Measurements from ENCODE around the gene COL4A5. TPM values are rescaled to one million over a fixed set of nuclear protein-coding genes. Genes with fewer than 3 reads are reported as not detected.
"Not testable (repeated sequence)": the region's sequence is repeated elsewhere in the genome, so short reads cannot be mapped to it uniquely, and the experiment has no call there.

COL4A5 gene
- total RNA-seq, 1 experiment from 2014 or later = 5.5 TPM

DNA sequence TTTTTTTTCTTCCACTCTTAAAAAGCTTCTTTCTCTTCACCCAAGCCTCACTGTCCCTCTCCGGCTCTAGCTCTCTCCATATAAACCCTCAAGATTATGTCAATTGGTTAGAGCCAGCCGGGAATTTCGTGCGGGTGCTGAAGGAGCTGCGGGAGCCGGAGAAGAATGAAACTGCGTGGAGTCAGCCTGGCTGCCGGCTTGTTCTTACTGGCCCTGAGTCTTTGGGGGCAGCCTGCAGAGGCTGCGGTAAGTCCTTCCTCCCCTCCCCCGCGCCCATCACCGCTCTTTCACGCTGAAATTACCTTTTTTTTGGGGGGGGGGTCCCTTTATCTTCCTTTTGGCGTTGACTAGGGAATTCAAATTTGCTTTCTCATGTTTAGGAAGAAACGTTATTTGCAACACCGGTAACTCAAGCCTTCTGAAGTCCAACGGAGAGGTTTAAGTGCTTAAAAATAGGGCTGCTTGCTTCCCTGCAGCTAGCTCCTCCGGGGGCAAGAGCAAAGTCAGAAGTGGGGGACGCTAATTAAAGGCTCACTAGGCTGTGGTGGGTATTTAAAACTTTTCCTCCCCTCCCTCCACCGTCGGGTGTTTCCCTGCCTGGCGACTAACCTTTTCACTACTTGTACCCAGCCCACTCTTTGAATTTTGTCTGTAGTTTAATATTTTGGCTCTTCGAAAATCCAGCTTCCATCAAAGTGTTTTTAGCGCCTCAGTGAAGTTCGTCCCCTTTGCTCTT, 491 bp downstream of the COL4A5 start:
- in situ Hi-C loops (cut with HindIII; ENCODE audit: low pct_unique_long_range_greater_than_20kb, low sequenced_read_pairs) = no loop called here
- peak; percentile 5 for DNase-seq (ENCODE audit: low read depth, low spot score)

DNA sequence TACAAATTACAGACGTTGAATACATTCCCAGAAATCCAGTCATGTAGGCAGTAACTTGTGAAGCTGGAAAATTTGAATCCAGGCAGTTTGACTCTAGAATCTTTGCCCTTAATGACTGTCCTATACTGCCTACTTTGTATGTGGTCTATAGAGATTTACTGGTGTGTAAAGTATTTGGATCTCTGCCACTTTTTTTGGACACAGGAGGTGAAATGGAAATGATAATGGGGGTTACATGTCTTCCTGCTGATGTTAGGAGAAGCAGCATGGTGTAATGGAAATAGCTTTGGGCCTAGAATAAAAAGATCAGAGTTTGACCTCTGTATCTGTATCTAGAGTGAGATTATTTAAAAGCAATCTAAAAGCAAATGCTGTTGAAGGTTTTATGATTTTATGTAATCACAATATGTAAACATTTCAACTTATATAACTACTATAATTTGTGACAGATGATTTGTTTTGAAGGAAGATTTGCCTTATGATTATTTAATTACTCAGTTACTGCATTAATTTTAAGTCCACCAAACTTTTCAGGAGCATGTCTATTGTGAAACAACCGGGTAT, 3.3 kb downstream of the COL4A5 start:
- in situ Hi-C loops (cut with HindIII; ENCODE audit: low pct_unique_long_range_greater_than_20kb, low sequenced_read_pairs) = no loop called here
- no peak for DNase-seq (ENCODE audit: low read depth, low spot score)

DNA sequence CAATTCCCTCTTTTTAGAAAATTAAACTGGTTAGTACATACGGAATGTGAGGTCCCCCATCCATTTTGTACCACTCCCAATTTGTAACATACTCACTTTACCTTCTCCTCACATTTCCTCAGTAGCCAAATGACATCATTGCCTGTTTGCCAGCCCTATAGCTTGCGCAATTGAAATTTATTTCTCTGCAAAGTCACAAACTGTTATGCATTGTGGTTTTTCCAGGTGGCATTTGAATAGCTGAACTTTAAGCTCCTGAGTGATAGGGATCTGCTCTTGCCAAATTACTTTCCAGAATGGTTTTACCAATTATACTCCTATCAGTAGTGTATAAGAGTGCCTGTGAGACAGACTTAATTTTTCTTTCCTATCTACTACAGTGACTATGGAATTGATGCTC, 7.7 kb downstream of the COL4A5 start:
- DNase-seq (ENCODE audit: low read depth, low spot score) = no peak
- in situ Hi-C loops (cut with HindIII; ENCODE audit: low pct_unique_long_range_greater_than_20kb, low sequenced_read_pairs) = no loop called here

DNA sequence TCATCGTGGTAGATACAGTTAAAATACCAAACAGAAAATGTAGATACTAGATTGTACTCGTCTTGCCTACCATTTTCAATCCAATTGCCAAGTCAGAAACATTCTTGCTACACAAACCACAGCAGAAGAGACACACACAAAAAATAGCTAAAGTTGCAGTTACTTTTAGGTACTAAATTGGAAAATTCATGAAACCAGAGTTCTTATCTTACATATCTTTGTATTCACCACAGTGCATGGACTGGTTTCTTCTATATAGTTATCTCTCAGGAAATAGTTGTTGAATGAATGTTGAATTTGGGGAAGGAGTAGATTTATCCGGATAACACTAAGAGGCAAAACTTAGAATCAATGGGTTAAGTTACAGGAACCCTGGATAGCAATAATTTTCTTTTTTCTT, 14.2 kb downstream of the COL4A5 start:
- in situ Hi-C loops (cut with HindIII; ENCODE audit: low pct_unique_long_range_greater_than_20kb, low sequenced_read_pairs) = no loop called here
- no peak for DNase-seq (ENCODE audit: low read depth, low spot score)

DNA sequence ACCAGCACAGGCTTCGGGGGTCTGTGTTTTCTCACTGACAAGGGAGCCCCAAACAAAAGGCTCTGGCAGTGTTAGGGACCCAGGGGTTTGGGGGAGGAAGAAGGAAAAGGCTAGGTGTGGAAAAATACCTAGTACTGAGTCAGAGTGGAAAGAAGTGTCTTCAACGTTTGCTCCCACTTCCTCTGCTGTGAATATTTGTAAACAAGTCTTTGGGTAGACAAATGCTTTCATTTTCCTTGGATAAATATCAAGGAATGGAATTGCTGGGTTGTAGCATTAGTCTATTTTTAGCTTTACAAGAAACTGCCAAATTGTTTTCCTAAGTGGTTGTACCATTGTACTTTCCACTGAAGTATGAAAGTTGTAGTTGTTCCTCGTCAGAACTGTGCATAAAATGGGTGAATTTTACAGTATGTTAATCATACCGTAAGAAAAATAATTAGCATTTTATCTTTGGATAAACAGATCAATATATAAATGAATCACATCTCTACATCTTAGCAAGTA, 17.4 kb downstream of the COL4A5 start:
- no peak for DNase-seq (ENCODE audit: low read depth, low spot score)
- in situ Hi-C loops (cut with HindIII; ENCODE audit: low pct_unique_long_range_greater_than_20kb, low sequenced_read_pairs) = no loop called here

DNA sequence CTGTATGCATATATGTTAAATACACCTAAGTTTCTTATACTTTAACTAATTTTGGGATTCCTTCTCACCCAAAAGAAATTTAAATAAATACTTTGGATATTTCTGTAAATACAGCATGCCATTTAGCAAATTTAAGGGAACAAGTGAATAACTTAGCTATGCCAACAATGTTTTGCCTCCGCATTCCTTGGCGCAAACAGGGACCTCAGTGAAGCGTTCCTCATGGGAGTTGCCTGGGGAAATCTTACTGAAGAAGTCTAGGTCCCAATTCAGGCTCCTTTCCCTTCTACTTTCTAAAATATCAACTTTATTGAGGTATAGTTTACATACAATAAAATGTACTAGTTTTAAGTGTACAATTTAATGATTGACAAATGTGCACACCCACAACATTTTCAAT, 25.0 kb downstream of the COL4A5 start:
- no peak for DNase-seq (ENCODE audit: low read depth, low spot score)
- in situ Hi-C loops (cut with HindIII; ENCODE audit: low pct_unique_long_range_greater_than_20kb, low sequenced_read_pairs) = no loop called here

DNA sequence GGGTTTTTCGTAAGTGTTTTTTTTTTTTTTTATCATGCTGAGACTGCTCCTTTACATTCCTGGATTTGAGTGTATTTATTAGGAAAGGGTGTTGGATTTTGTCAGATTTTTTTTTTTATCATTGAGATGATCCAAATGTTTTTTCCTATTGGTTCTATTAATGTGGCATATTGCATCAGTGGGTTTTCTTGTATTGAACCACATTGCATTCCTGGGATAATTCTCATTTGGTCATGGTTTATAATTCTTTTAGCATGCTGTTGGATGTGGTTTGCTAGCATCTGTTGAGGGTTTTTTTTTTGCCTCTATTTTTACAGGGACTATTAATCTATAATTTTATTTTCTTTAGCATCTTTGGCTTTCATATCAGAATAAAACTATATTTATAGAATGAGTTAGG, 28.8 kb downstream of the COL4A5 start:
- in situ Hi-C loops (cut with HindIII; ENCODE audit: low pct_unique_long_range_greater_than_20kb, low sequenced_read_pairs) = no loop called here
- no peak for DNase-seq (ENCODE audit: low read depth, low spot score)

DNA sequence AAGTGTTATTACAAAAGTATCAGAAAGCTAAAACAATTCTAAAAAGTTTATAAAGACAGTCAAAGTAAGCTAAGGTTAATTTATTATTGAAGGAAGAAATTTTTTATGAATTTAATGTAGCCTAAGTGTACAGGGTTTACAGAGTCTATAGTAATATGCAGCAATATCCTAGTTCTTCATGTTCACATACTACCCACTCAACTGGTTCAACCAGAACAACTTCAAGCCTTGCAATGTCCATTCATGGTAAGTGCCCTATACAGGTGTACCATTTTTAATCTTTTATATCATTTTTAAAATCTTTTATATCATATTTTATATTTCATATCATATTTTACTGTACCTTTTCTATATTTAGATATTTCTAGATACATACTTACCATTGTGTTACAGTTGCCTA, 34.3 kb downstream of the COL4A5 start:
- no peak for DNase-seq (ENCODE audit: low read depth, low spot score)
- in situ Hi-C loops (cut with HindIII; ENCODE audit: low pct_unique_long_range_greater_than_20kb, low sequenced_read_pairs) = no loop called here

DNA sequence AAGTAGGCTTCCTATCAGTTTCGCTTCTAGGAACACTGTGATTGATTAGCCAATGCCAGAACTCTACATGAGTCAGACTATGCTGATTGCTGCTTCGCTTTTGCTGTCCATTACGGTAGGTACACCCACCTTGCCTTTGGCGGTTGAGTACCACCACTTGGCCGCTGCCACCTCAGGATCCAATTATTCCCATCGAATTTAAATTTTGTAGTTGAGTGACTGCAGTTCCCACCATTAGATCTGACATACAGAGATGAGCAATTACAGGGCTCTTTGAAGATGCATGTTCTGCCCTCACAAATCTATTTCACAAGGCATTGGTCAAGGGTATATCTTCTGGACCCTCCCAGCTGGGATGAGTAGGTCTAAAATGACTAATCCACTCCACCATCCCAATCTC, 41.9 kb downstream of the COL4A5 start:
- DNase-seq (ENCODE audit: low read depth, low spot score) = not testable (repeated sequence)

DNA sequence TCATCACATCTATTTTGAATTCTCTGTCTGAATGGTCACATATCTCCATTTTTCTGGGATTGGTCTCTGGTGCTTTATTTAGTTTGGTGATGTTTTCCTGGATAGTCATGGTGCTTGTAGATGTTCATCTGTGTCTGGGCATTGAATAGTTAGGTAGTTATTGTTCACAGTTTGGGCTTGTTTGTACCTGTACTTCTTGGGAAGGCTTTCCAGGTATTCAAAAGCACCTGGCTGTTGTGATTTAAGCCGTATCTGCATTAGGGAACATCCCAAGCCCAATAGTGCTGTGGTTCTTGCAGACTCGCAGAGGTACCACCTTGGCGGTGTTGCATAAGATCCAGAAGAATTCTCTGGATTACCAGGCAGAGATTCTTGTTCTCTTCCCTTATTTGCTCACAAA, 44.6 kb downstream of the COL4A5 start:
- no peak for DNase-seq (ENCODE audit: low read depth, low spot score)
- in situ Hi-C loops (cut with HindIII; ENCODE audit: low pct_unique_long_range_greater_than_20kb, low sequenced_read_pairs) = no loop called here

More for the DNA sequence above, 41.9 kb downstream of the COL4A5 start:
- in situ Hi-C loops (cut with HindIII; ENCODE audit: low pct_unique_long_range_greater_than_20kb, low sequenced_read_pairs) = not testable (repeated sequence)

DNA sequence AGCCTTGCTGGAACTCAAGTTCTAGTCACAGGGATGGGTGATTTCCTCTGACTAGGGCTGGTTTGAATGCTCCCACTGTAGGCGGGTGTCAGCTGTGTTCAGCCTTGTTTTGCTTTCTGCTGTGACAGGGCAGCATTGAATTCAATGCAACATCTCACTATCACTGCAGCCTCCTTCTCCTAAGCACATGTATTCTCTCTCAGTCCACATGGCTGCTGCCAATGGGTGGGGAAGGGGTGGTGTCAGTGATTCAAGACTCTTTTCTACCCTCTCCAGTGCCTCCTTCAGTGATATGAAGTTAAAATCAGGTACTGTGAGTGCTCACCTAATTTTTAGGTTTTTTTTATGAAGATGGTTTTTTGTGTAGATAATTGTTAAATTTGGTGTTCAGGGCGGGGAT, 46.3 kb downstream of the COL4A5 start:
- in situ Hi-C loops (cut with HindIII; ENCODE audit: low pct_unique_long_range_greater_than_20kb, low sequenced_read_pairs) = no loop called here
- no peak for DNase-seq (ENCODE audit: low read depth, low spot score)

DNA sequence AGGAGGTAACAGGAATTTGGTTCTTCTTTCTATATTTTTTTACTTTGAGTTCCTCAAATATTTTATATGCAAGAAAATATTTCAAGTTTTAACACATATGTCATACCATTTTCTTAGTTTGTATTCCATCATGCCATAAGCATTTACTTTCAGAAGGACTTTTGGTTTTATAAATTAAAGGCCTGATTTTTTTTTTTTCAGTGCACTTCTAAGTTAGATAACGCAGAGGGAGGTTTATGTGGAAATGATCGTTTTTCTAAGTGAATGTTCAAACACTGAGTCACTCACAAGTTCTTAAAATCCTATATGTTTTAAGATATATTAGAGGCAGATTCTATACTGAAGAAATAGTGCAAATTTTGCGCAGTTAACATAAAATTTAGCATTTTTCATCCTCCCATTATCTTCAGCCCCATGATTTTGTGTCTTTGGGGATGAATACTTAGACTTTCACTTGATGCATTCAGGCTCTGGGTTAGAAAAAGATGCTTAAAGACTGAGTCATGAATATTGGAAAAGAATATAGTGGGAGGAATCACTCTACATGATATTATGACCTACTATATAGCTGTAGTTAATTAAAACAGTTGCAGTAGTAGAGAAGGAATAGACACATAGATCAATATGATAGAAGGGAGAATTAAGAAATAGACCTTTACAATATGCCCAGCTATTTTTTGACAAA, 54.9 kb downstream of the COL4A5 start:
- in situ Hi-C loops (cut with HindIII; ENCODE audit: low pct_unique_long_range_greater_than_20kb, low sequenced_read_pairs) = no loop called here
- DNase-seq (ENCODE audit: low read depth, low spot score) = no peak

DNA sequence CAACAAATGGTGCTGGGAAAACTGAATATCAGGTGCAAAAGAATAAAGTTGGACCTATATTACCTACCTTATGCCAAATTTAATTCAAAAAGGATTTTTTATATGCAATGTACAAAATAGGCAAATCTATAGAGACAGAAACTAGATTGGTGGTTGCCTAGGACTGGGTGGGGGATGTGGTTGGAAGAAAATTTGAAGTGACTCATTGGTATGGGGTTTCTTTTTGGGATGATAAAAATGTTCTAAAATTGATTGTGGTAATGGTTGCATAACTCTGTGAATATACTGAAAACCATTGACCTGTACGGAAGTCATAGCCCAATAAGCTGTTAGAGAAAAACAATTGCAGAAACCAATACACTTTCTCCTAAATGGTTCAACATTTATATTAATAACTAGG, 72.1 kb downstream of the COL4A5 start:
- no peak for DNase-seq (ENCODE audit: low read depth, low spot score)
- in situ Hi-C loops (cut with HindIII; ENCODE audit: low pct_unique_long_range_greater_than_20kb, low sequenced_read_pairs) = no loop called here

DNA sequence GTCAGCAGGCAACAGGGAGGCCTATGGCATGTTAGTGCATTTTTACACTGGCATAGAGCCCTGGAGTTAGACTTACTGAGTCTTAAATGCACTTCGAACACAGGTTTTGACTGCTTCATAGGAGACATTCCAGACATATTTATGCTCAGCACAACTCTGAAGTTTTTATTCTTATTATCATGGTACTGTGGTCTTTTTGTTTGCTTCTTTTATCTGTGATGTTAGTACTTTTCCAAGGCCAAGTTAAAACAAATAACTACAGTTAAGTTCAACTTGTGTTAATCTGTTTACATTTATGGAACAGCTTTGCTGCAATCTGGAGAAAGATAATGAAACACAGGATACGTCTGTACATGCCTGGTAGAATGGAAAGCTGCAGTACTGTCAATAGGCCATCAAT, 76.5 kb downstream of the COL4A5 start:
- in situ Hi-C loops (cut with HindIII; ENCODE audit: low pct_unique_long_range_greater_than_20kb, low sequenced_read_pairs) = no loop called here

DNA sequence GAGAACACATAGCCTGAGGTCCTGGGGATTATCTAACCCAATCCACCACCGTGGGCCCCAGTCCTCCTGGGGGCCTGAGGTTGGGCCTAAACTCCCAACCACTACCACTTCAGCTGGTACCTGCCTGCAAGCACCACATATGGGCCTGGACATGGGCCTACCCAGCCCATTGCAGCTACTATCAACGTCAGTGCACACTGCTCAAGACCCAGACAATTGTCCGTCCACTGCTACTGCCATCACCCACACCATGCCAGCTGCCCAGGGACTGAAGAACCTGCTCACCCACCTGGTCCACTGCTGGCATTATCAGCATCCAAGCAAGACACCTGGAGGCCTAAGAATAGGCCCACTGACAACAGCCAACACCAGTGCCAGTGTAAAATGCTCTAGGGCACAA, 88.1 kb downstream of the COL4A5 start:
- DNase-seq (ENCODE audit: low read depth, low spot score) = no peak
- in situ Hi-C loops (cut with HindIII; ENCODE audit: low pct_unique_long_range_greater_than_20kb, low sequenced_read_pairs) = no loop called here

More for the DNA sequence above, 76.5 kb downstream of the COL4A5 start:
- DNase-seq (ENCODE audit: low read depth, low spot score) = no peak

DNA sequence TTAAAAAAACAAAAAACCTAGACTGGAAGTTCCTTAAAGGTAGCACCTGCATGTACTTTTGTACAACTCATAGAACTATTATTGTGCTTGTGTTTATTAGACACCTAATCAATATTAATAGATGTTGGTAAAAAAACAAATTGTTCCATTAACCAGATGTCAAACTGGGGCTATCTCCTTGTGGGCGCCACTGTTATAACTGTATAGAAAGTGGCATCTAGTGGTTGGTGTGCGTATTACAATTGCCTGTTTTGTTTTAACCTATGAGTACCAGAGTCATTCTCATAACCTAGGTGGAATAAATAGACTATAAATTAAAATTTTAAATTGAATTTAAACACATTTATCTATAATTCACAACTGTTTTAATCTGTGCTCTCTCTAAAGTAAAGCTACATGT, 97.4 kb downstream of the COL4A5 start:
- peak; percentile 56 for DNase-seq (ENCODE audit: low read depth, low spot score)
- in situ Hi-C loops (cut with HindIII; ENCODE audit: low pct_unique_long_range_greater_than_20kb, low sequenced_read_pairs) = no loop called here

DNA sequence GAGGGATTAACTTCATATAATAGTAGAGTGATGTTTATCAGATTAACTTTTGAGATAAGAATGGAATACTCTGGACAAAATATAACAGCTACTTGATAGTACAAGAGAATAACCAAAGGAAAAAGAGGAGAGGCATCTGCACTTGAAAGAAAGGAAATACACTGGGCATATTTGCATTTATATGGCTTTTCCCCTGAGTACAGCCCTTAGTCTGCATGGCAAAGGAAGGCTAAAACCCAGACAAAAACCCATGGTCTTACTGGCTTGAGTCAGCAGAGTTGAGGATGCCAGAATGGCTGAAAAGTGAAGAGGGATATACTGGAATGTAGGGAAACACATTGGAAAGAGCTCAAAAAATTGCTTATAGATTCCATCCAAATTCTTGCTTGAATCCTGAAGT, 101.6 kb downstream of the COL4A5 start:
- in situ Hi-C loops (cut with HindIII; ENCODE audit: low pct_unique_long_range_greater_than_20kb, low sequenced_read_pairs) = no loop called here
- no peak for DNase-seq (ENCODE audit: low read depth, low spot score)

DNA sequence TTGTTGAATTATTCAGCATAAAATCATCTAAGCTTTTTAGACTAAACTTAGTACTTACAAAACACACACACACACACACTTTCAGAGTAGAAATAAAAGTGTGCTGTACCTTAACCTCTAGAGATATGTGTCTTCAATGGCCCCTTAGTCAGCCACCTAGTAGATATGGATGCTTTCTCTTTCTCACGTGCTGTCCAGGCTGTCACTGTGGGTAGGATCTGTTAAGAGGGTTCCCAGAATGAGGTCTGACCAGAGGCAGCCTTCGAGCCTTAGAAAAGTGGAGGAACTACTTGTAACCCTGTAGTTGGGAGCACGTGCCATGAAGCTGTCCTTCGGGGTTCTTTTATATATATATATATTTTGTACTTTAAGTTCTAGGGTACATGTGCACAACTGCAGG, 117.9 kb downstream of the COL4A5 start:
- in situ Hi-C loops (cut with HindIII; ENCODE audit: low pct_unique_long_range_greater_than_20kb, low sequenced_read_pairs) = no loop called here
- no peak for DNase-seq (ENCODE audit: low read depth, low spot score)

DNA sequence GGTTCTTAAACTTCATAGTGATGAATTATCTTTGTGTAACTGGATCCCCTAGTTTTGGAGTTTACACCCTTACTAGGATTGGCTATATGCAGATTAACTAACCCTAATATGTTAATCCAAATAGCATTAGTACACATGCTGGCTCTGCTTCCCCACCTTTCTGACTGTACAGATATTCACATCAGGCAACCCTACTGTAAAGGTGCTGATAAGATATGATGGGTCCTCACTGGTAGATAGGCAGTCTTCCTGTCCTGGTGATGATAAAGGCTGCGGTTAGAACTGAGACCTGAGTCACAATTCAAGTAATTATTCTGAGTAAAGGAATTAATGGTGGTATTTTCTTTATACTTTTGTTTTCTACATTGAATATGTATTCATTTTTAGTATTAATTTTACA, 118.6 kb downstream of the COL4A5 start:
- no peak for DNase-seq (ENCODE audit: low read depth, low spot score)
- in situ Hi-C loops (cut with HindIII; ENCODE audit: low pct_unique_long_range_greater_than_20kb, low sequenced_read_pairs) = no loop called here
